GM20000 (cell line): ENCODE data around the gene ROBO1.

Experiments
- DNase-seq: peaks from one replicate; pipeline ENCODE4 v3.0.0; 2012; ENCODE audit warnings: low spot score
- TF ChIP-seq, protein P1 (sequence below): IDR thresholded peaks from 2 replicates; pipeline ENCODE4 v1.5.1; 2012; ENCODE audit warnings: mild to moderate bottlenecking, control low read depth; ENCODE audit errors: extremely low read depth, missing control alignments

The ROBO1 gene

DNA sequence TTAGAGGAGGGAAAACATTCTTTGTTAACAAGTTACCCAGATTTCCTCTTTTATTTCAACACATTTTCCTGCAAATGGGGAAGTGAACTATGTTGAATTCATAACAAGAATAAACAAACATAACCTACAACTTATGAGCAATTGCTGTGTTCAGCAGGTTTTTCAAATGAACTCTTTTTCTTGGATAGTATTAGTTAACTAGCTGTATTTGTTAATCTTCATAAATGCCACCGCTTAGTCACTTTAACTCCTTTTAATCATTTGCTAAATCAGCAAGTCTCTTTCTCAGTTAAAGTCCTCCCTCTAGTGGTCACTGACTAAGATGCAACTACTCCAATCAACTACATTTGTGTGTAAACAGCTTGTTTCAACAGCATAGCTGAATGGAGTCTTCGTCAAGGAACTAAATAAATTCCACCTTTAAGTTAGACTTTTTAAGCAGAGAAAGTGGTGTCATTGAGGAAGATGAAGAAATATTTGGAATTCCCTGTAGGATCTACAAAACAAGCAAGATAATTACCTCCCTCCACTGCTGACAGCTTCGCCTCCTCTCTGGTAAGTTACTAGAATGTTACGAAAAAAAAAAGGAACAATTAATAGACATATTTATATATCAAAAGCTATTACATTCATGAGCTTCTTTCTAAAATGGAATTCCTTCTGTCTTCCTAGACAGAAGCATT is 1122.0 kb downstream of the ROBO1 start:
- DNase-seq: peak; percentile 23

DNA sequence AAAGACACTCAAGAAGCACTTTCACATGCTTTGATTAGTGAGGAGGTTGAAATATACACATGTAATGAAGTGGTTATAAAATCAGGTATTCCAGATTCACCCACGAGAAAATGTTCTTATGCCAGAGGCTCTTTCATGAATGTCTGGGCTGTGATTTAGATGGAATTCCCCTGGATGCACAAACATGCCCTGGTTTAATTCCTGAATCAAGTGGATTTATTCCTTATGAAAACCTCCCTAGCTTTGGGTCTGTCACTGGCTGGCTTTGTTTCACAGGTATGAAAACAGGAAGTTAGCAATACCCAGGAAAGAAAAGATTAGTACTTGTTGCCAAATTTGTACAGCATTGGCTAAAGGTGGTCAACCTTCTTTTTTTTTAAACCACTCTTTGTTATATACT is 1123.0 kb downstream of the ROBO1 start:
- no peak for DNase-seq
- TF ChIP-seq, protein P1, sequence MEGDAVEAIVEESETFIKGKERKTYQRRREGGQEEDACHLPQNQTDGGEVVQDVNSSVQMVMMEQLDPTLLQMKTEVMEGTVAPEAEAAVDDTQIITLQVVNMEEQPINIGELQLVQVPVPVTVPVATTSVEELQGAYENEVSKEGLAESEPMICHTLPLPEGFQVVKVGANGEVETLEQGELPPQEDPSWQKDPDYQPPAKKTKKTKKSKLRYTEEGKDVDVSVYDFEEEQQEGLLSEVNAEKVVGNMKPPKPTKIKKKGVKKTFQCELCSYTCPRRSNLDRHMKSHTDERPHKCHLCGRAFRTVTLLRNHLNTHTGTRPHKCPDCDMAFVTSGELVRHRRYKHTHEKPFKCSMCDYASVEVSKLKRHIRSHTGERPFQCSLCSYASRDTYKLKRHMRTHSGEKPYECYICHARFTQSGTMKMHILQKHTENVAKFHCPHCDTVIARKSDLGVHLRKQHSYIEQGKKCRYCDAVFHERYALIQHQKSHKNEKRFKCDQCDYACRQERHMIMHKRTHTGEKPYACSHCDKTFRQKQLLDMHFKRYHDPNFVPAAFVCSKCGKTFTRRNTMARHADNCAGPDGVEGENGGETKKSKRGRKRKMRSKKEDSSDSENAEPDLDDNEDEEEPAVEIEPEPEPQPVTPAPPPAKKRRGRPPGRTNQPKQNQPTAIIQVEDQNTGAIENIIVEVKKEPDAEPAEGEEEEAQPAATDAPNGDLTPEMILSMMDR: no peak

More for the DNA sequence above, 1122.0 kb downstream of the ROBO1 start:
- TF ChIP-seq, protein P1: peak; percentile 60

DNA sequence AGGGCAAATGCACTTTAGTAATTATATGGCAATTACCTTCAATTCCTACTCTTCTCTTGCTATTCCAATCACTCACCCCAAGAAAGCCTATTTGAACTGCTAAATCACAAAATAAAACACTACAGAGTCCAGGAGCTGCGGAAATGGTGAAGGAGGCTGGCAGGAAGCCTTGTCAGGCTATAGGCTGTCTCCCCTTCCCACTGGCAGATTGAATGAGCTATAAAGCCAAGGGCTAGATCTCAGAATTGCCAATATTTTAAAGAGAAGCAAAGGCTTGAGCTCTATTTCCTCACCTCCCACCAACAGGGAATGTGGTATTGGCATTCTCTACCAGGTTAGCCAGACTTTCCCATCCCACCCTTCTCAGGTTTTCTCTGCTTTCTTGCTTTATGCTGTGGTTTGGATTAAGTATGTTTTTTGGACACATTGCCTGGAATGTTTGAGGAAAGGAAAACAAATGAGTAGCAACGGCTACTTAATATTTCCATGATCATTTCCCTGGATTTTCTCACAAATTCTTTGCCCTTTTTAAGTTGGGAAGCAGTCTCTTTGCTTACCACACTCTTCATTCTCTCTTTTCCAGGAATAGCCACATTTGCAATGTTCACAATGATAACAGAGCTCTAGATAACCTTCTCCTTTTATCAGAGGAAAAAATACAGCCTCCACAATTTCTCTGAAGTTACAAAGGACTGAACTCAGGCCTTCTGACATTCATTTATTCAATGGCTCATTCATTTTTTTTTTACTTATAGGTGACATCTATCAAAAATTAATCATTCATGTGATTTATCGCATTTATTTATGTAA is 1125.4 kb downstream of the ROBO1 start:
- no peak for DNase-seq
- TF ChIP-seq, protein P1: no peak

DNA sequence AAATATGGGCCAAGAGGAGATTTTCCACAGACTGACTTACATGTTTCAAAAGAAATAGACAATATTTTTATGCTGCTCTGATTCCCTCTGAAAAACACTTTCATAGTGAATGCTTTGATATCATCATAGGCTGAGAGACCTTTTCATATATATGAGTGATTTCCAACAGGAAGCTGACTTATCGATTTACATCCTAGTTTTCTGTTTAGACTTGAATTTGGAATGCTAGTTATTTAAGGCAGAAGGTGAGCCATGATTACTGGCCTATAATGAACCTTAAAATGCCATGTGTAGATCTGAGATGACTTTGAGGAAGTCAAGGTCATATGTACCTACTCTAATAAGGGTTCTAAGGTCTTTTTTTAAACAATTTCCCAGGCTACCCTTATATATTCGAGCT is 1126.1 kb downstream of the ROBO1 start:
- TF ChIP-seq, protein P1: no peak
- DNase-seq: no peak

DNA sequence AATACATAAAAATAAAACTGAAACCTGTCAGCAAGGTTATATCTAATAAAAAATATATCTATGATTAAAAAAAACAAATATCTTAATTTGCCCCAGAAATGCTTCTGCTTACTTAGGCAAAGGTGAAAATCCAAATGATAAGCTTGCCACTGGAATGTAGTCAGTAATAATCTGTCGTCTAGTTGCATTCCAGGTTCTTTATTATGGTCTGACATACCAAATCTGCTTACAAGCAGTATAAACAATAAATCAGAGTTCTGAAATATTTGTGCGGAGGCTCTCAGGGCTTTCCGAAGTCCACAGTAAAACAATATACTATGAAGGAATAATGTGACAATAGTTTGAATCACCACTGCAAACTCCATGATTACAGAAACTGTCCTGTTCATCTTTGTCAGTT is 1133.5 kb downstream of the ROBO1 start:
- TF ChIP-seq, protein P1: no peak
- DNase-seq: no peak

DNA sequence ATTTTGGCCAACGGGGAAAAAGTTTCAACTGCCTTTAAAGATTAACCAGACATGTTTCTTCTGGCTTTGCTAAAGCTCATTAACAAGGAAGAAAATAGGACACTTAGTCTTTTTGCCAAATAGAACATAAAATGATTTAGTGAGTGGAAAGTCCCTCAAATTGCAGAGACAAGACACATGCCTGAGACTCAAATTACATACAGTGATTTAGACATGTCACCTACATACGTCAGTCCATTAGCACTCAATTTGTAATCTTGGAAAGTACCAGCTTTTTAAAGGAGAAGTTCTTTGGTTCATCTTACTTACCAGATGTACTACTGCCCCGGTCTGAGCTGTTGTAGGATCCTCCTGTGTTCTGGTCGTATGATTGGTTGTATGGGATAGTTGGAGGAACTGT is 1134.2 kb downstream of the ROBO1 start:
- TF ChIP-seq, protein P1: no peak
- DNase-seq: no peak

DNA sequence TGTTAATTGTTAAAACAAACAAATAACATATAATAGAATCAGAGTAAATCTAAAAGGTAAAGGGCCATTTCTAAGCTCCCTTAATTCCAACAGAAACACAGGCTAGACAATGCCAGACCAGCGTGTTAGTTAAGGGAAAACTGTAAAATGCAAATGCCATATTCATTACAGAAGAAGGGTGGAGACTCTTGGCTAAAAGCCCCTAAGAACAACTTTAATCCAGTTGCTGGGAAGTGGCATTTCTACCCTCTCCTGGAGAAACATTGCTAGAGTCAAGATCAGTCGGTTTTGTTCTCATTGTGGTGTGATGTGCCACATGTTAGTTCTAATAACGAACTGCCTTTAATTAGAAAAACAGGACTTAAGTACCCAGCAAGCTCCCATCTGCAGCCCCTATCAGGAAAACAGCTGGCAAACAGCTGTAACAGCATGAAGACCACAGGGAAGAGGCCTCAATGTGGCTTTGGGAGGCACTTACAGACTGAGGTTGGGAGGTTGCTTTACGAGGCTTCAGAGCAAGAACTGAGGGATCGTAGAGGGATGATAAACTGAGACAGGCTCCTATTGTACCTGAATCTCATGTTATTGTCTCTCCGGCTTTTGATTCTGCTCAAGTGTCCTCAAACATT is 1134.8 kb downstream of the ROBO1 start:
- TF ChIP-seq, protein P1: no peak
- no peak for DNase-seq
